HepG2 (cell line): ENCODE measurements around the gene SLC34A3. TPM values are rescaled to one million over a fixed set of nuclear protein-coding genes. Genes with fewer than 3 reads are reported as not detected.

Experiments used
- BORCS8-MEF2B ChIP-seq: sonication (generic); formaldehyde crosslinking; IDR thresholded peaks from 2 replicates; pipeline ENCODE4 v1.8.0; 2022; ENCODE audit warnings: mild to moderate bottlenecking, missing genetic modification reagents
- CHD2 ChIP-seq: IDR thresholded peaks from 2 replicates; pipeline ENCODE4 v1.6.1; 2011; ENCODE audit warnings: low read depth, low read length, improper control_type of control experiment
- GATA4 ChIP-seq: sonication (generic); IDR thresholded peaks from 2 replicates; pipeline ENCODE4 v1.6.1; 2016; ENCODE audit warnings: antibody characterized with exemption, low read depth, borderline replicate concordance
- IRF2 ChIP-seq: IDR thresholded peaks from 2 replicates; pipeline ENCODE4 v1.6.1; 2018; ENCODE audit warnings: missing genetic modification reagents, missing compliant biosample characterization
- MATR3 ChIP-seq: sonication (generic); formaldehyde crosslinking; IDR thresholded peaks from 2 replicates; pipeline ENCODE4 v1.4.0; 2020; ENCODE audit warnings: missing genetic modification reagents
- MBNL3 ChIP-seq: fragments of 250-450 bp; sonication (Bioruptor Pico); conservative IDR thresholded peaks from 2 replicates; pipeline ENCODE4 v1.8.0; 2022; ENCODE audit warnings: mild to moderate bottlenecking, inconsistent platforms
- MTF1 ChIP-seq: sonication (generic); formaldehyde crosslinking; IDR thresholded peaks from 2 replicates; pipeline ENCODE4 v1.5.0; 2020; ENCODE audit warnings: missing genetic modification reagents
- NFE2 ChIP-seq: sonication (generic); formaldehyde crosslinking; IDR thresholded peaks from 2 replicates; pipeline ENCODE4 v1.4.0; 2020; ENCODE audit warnings: missing genetic modification reagents
- PLRG1 ChIP-seq: fragments of 450-650 bp; conservative IDR thresholded peaks from 2 replicates; pipeline ENCODE4 v1.6.1; 2016
- SP1 ChIP-seq, 2 experiments: fragments of 450-650 bp in 1 of 2; sonication (generic) in 1 of 2; formaldehyde crosslinking in 1 of 2; IDR thresholded peaks; 2 replicates each; pipeline versions ENCODE4 v1.4.0 to v1.6.1; 2016 to 2020; ENCODE audit warnings: missing genetic modification reagents in 1 of 2
- STAT5B ChIP-seq: sonication (generic); formaldehyde crosslinking; IDR thresholded peaks from 2 replicates; pipeline ENCODE4 v1.4.0; 2020; ENCODE audit warnings: missing genetic modification reagents
- ZC3H4 ChIP-seq: sonication (generic); formaldehyde crosslinking; IDR thresholded peaks from 2 replicates; pipeline ENCODE4 v1.4.0; 2020; ENCODE audit warnings: missing genetic modification reagents, borderline replicate concordance
- ZKSCAN5 ChIP-seq: sonication (generic); formaldehyde crosslinking; IDR thresholded peaks from 2 replicates; pipeline ENCODE4 v1.5.1; 2020; ENCODE audit warnings: mild to moderate bottlenecking, missing genetic modification reagents
- ZNF225 ChIP-seq: sonication (generic); formaldehyde crosslinking; IDR thresholded peaks from 2 replicates; pipeline ENCODE4 v1.4.0; 2020; ENCODE audit warnings: mild to moderate bottlenecking, missing genetic modification reagents
- ZNF253 ChIP-seq: sonication (generic); formaldehyde crosslinking; IDR thresholded peaks from 2 replicates; pipeline ENCODE4 v1.8.0; 2022; ENCODE audit warnings: mild to moderate bottlenecking, missing genetic modification reagents, borderline replicate concordance
- ZNF292 ChIP-seq: sonication (generic); formaldehyde crosslinking; IDR thresholded peaks from 2 replicates; pipeline ENCODE4 v1.8.1; 2022; ENCODE audit warnings: mild to moderate bottlenecking, low read depth, missing genetic modification reagents, borderline replicate concordance
- ZNF333 ChIP-seq: sonication (generic); formaldehyde crosslinking; IDR thresholded peaks from 2 replicates; pipeline ENCODE4 v1.4.0; 2020; ENCODE audit warnings: mild to moderate bottlenecking, missing genetic modification reagents, borderline replicate concordance
- ZNF546 ChIP-seq: sonication (generic); formaldehyde crosslinking; conservative IDR thresholded peaks from 2 replicates; pipeline ENCODE4 v1.8.1; 2023; ENCODE audit warnings: mild to moderate bottlenecking, missing genetic modification reagents
- ZNF713 ChIP-seq: sonication (generic); formaldehyde crosslinking; IDR thresholded peaks from 2 replicates; pipeline ENCODE4 v1.4.0; 2020; ENCODE audit warnings: mild to moderate bottlenecking, missing genetic modification reagents
- ZNF747 ChIP-seq: sonication (generic); formaldehyde crosslinking; IDR thresholded peaks from 2 replicates; pipeline ENCODE4 v1.8.1; 2023; ENCODE audit warnings: missing genetic modification reagents, mild to moderate bottlenecking, borderline replicate concordance
- ZNF878 ChIP-seq: sonication (generic); formaldehyde crosslinking; IDR thresholded peaks from 2 replicates; pipeline ENCODE4 v1.8.1; 2023; ENCODE audit warnings: mild to moderate bottlenecking, missing genetic modification reagents, moderate library complexity
- ZSCAN21 ChIP-seq: sonication (generic); formaldehyde crosslinking; IDR thresholded peaks from 2 replicates; pipeline ENCODE4 v1.8.0; 2022; ENCODE audit warnings: mild to moderate bottlenecking, missing genetic modification reagents, moderate library complexity, borderline replicate concordance
- polyA plus RNA-seq, 8 experiments: library from polyadenylated mRNA; depleted of rRNA in 3 of 8; stranded (reverse) in 7 of 8; unstranded in 1 of 8; fragments of >200 nt; fragmentation: Illumina TruSeq in 4 of 8; extraction: Trizol in 4 of 8; gene quantifications; 2 replicates each; pipeline versions ENCODE4 v1.2.1 to v1.2.3, GENCODE V29; 2011 to 2016; ENCODE audit warnings: low read depth in 4 of 8, missing spikeins in 1 of 8, mixed read lengths in 1 of 8; ENCODE audit not compliant: insufficient read depth in 1 of 8
- total RNA-seq, 5 experiments: library from RNA; depleted of rRNA; stranded (reverse); fragments of >200 nt; fragmentation: Illumina TruSeq; extraction: Trizol; gene quantifications; 2 replicates each; pipeline ENCODE4 v1.2.3, GENCODE V29; 2016; ENCODE audit warnings: low read depth in 1 of 5
- TF ChIP-seq, protein P1 (sequence below): sonication (generic); formaldehyde crosslinking; IDR thresholded peaks from 2 replicates; pipeline ENCODE4 v1.4.0; 2020; ENCODE audit warnings: mild to moderate bottlenecking, missing genetic modification reagents
- TF ChIP-seq, protein P2 (sequence below): sonication (generic); formaldehyde crosslinking; IDR thresholded peaks from 2 replicates; pipeline ENCODE4 v1.5.0; 2020; ENCODE audit warnings: missing genetic modification reagents
- TF ChIP-seq, protein P3 (sequence below): sonication (generic); formaldehyde crosslinking; IDR thresholded peaks from 2 replicates; pipeline ENCODE4 v1.8.0; 2022; ENCODE audit warnings: missing genetic modification reagents, mild to moderate bottlenecking, inconsistent platforms, borderline replicate concordance
- TF ChIP-seq, protein P4 (sequence below): sonication (generic); formaldehyde crosslinking; IDR thresholded peaks from 2 replicates; pipeline ENCODE4 v1.5.1; 2020; ENCODE audit warnings: missing genetic modification reagents, mild to moderate bottlenecking, borderline replicate concordance

The SLC34A3 gene
- total and polyA plus RNA-seq, 2 of the 13 experiments (the other 11 are each of a cell fraction or from before 2014, with no cell fraction given): 0.07 to 1.0 TPM

- TF ChIP-seq, protein P1, sequence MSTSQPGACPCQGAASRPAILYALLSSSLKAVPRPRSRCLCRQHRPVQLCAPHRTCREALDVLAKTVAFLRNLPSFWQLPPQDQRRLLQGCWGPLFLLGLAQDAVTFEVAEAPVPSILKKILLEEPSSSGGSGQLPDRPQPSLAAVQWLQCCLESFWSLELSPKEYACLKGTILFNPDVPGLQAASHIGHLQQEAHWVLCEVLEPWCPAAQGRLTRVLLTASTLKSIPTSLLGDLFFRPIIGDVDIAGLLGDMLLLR (CRISPR knock-in tag): 0 out of 2 replicates have a peak, but pooled peaks have one; percentile 61
- TF ChIP-seq ZNF253 (CRISPR knock-in tag) (no peak), BORCS8-MEF2B (CRISPR knock-in tag) (peak; percentile 37; the same call in 1 of the 2 replicates), ZNF878 (CRISPR knock-in tag) (no peak), PLRG1 (no peak), ZC3H4 (CRISPR knock-in tag) (no peak), ZNF747 (CRISPR knock-in tag) (no peak), ZNF225 (CRISPR knock-in tag) (no peak), ZSCAN21 (CRISPR knock-in tag) (no peak), CHD2 (no peak), IRF2 (CRISPR knock-in tag) (peak; percentile 12; the same call in 1 of the 2 replicates), STAT5B (CRISPR knock-in tag) (no peak), NFE2 (CRISPR knock-in tag) (no peak), ZNF333 (CRISPR knock-in tag) (no peak), MTF1 (CRISPR knock-in tag) (no peak), ZNF292 (no peak), MBNL3 (CRISPR knock-in tag) (no peak), ZNF546 (CRISPR knock-in tag) (0 out of 2 replicates have a peak, but pooled peaks have one; percentile 30), GATA4 (no peak), ZNF713 (CRISPR knock-in tag) (no peak), SP1 (IDR thresholded peaks at IDR 0.05) (no peak), SP1 (CRISPR knock-in tag; IDR thresholded peaks at IDR 0.05) (no peak; the same call in 1 of the 2 replicates), ZKSCAN5 (CRISPR knock-in tag) (no peak), MATR3 (CRISPR knock-in tag) (no peak)
- TF ChIP-seq, protein P2, sequence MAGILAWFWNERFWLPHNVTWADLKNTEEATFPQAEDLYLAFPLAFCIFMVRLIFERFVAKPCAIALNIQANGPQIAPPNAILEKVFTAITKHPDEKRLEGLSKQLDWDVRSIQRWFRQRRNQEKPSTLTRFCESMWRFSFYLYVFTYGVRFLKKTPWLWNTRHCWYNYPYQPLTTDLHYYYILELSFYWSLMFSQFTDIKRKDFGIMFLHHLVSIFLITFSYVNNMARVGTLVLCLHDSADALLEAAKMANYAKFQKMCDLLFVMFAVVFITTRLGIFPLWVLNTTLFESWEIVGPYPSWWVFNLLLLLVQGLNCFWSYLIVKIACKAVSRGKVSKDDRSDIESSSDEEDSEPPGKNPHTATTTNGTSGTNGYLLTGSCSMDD (CRISPR knock-in tag): no peak
- TF ChIP-seq, protein P3, sequence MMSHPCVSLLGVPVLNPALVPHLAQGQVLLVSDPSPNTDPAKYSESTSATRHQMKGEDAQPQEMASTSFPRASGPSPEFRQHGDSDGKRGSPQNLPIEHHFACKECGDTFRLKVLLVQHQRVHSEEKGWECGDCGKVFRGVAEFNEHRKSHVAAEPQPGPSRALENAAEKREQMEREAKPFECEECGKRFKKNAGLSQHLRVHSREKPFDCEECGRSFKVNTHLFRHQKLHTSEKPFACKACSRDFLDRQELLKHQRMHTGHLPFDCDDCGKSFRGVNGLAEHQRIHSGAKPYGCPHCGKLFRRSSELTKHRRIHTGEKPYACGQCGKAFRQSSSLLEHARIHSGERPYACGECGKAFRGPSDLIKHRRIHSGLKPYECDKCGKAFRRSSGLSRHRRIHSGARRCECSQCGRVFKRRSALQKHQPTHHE (CRISPR knock-in tag): 0 out of 2 replicates have a peak, but pooled peaks have one; percentile 36
- TF ChIP-seq, protein P4, sequence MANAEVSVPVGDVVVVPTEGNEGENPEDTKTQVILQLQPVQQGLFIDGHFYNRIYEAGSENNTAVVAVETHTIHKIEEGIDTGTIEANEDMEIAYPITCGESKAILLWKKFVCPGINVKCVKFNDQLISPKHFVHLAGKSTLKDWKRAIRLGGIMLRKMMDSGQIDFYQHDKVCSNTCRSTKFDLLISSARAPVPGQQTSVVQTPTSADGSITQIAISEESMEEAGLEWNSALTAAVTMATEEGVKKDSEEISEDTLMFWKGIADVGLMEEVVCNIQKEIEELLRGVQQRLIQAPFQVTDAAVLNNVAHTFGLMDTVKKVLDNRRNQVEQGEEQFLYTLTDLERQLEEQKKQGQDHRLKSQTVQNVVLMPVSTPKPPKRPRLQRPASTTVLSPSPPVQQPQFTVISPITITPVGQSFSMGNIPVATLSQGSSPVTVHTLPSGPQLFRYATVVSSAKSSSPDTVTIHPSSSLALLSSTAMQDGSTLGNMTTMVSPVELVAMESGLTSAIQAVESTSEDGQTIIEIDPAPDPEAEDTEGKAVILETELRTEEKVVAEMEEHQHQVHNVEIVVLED: peak; percentile 51; the same call in 1 of the 2 replicates
Observed at GRCh38 chr9:137241490-137242268, 11.0 kb downstream of the SLC34A3 start (continued).
